NOMO-1 treated with dmso at 0.1 percent for 144 hours (cell line): ENCODE measurements around the gene RASSF8.

Source experiments
- DNase-seq: peaks from one replicate; lab custom pipeline; 2025; ENCODE audit not compliant: unreplicated experiment; lab: John Stamatoyannopoulos, UW

RASSF8 gene

DNA sequence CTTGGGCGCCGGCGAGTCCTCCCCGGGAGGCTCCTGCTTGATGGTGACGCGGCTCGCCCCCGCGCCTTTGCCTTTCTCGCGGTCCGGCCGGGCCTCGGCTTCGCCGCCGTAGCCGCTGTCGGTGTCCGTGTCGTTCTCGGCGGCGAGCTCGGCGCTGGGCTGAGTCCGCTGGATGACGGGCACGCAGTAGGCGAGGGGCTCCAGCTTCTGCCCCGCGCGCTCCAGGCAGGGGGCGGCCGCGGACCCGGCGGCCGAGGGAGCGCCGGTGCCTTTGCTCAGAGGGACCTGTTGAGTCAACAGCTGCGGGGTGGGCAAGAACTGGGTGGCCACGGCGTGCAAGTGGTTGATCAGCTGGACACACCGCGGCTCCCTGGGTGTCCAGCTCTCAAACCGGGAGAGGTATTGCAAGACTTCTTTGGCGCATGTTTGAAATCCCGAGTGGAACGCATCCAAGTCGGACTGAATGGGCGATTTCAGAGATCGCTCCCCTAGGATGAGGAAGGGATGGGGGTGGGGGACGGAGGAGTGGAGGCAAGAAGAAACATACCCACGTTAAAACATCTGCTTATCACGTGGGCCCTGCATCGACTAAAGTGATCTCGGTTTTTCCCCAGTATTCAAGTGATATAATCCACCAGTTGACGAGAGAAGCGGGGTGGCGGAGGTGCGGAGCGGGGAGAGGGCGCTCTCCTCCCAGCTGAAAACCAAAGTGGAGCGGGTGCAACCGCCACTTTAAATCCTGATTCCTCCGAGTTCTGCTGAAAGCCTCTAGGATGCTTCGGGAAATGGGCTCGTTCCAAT is 164.4 kb downstream of the RASSF8 start:
- DNase-seq, result no peak

DNA sequence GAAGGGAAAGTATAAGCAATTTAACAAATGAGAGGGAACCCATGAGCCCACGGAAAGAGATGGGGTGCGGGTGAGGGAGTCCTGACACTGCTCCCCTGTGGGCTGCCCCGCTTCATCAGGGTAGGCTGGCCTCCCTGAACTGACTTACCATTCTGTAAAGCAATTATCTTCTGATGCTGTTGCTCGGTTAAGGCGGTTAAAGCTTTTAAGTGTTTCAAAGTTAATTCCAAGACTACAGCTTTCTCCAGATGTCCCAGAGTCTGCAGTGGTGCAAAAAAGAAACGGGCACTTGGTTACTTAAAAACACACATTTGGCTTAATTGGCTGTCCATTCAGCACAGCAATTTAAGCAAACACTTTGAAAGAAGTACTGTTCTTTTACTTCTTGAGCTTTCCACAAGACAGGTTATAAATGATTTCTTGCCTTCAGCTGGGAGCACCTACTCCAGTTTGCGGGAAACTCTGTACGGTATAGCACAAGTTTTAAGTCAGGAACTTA is 165.0 kb downstream of the RASSF8 start:
- no peak for DNase-seq

DNA sequence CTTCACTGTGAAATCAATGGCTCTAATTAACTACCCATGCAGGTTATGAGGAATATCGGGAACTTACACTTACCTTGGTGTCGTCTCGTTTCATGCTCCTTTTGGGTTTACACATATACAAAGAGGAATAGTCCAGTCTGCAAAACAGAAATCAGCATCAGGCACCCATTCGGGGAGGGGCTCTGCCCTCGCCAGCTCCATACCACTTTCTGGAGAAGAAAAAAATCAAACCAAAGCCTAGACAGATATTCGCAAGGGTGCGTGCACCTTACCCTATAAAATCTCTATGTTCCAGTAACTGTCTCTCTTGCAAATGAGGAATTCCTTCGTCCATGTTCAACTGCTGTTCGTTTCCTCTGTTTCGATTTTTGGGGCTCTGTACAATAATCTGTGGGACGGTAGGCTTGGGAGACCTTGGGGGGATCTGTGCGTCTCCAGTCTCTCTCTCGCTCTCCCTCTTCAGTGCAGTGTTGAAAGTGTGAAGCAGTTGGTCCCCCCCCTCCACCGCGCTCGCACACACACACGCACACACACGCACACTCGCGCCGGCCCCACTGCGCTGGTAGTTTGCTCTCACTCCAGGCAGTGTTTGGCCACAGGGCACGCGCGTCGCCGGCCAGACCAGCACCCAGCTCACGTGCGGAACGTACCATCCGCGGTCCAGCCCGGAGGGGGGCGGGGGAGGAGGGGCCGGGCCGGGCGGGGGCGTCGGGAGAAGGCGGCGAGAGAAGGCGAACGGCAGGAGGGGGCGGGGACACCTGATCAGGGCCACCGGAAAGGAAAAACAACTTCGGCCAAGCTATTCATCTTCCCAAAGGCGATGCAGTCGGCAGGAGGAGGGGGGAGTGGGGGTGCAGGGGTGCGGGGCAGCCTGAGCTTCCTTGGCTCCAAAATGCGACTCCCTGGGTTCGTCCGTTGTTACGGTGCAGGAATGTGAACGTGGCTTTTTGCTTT is 166.2 kb downstream of the RASSF8 start, which contains the start of gene BHLHE41:
BHLHE41 (minus strand) TSS at position 592 of the 954 bp plus-strand sequence; CDS start at position 334, 258 bp downstream.
- DNase-seq, result no peak

DNA sequence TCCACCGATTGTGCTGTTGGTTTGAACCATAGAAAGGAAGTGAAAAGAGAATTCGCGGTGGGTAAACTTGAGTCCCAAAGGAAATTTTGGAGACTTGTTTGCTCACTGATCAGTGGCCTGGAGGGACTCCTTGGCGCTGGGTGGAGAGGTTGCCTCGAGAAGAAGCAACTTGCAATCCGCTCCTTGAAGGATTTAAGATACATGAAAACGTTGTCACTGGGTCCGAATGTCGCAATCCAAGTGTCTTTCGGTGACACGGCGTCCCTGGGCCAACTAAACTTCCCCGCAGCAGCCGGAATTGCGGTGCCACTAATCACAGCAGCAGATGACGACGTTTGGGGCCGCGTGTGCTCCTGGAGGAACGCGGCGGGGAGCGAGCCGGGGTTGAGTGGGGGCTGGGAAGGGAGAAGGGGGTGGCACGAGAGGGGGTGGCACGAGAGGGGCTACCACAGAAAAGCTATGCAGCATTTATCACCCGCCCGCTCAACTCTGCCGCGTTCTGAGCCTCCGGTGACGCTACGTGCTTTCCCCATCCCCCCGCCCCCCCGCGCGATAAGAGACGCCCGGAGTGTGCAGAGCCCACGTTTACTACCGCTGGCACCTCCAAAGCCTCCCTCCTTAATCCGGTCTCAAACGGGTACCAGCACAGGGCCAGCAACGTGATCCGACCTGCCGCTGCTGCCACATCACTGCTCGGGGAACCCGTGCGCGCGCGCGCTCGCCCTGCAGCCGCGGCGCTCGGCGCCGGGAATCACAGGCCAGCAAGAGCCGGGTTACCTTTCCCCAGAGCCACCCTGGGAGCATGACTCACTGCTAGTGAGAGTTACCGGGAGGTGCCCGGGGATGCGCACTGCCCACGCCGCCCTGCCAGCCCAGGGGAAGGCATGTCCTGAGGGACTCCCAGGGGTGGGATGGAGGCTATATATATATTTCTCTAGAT is 167.2 kb downstream of the RASSF8 start:
- no peak for DNase-seq

DNA sequence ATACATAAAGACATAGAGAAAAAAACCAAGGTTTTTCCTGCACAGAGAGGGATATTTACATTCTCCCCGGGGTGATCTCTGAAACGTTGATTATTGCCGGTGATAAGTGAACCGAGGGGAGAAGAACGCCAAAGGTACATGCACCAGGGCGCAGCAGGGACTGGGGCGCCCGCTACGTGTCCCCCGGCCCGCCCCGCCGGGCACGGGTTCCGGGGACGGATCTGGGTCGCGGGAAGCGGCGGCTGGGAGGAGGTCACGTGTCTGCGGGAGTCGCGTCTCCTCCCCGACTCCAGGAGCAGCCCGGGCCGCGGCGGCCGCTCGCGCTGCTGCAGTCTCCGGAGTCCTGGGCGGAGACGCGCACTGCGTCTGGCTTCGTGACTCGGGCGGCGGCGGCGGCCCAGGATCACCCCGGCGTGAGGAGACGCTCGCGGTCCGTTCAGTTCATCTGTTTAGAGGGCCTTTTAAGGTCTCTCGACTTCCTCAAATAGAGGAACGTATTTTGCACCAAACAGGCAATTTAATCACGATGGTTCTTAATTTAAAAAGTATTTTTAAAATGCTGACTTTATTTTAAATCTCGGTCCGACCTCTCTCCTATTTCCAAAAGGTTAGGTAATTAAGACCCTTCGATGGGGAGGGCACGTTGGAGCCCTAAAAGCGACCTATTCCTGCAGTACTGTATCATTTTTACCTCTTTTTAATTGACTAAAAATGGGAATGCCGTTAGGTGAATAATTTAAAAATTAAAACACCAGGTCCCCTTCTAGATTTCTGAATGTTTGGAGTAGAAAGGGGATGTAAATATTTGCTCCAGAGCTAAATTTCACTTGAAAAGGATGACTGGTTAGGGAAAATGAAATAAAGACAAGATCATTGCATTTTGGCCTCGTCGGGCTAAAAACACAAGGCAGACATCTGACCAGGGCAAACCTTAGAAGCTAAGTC is 168.1 kb downstream of the RASSF8 start:
- no peak for DNase-seq

DNA sequence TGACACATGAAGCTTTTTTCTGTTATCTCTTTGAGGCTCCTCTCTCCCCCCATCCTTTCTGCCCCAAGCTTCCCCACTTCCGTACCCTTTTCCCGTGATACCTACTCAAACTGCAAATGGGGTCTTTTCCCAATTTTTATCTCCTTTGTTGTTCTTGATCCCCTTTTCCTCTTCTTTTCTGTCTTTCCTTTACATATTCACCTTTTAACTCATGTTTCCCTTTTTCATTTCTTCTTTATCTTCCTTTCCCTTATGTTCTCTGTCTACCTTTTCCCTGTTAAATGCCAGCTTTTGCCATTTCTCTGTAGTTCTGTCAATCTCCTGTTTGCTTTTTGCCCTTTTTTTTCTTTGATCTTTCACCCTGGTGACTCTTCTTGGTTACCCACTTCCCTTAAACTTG is 168.9 kb downstream of the RASSF8 start:
- no peak for DNase-seq

DNA sequence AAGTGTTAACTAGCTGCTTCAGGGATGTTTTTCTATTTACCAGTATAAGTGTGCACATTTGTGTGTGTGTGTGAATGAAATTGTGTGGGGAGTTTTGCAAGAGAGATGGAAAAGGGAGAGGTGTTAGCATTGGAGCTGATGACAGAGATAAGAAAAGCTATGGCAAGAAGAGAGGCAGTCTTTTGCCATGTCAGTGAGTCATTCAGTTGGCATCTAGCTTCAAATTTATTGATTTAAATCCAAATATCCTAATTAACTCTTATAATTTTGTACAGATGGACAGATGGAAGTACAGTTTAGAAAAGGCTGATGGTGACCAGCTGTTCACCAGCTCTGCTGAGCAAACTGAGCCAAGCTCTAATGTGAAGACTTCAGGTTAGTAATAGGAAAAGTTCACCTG is 169.7 kb downstream of the RASSF8 start:
- no peak for DNase-seq
